ENCODE results near the gene CCNB1IP1.

GRCh38 chr14:20343092-20343861, 10.2 kb upstream of the CCNB1IP1 start, which contains the start of gene PARP2:
- TF ChIP-seq CTCF (IDR thresholded peaks at IDR 0.05; ENCODE audit: borderline replicate concordance, extremely low read depth, low read length, poor library complexity, severe bottlenecking) (no peak), EZH2 (IDR thresholded peaks at IDR 0.05; ENCODE audit: borderline replicate concordance, low read depth, low read length, severe bottlenecking) (no peak)

Measured in DND-41 (cell line).